GM06990 (cell line): ENCODE data around the gene TUT4.

ENCODE experiments used
- DNase-seq: peaks from one replicate; pipeline ENCODE4 v3.0.0-alpha.2; 2011; ENCODE audit not compliant: insufficient read length; ENCODE audit errors: extremely low read depth
- H3K27me3 ChIP-seq: replicated peaks from 2 replicates; pipeline ENCODE4 v1.6.0; 2011; ENCODE audit warnings: low read length; ENCODE audit not compliant: control insufficient read depth, insufficient read depth
- H3K36me3 ChIP-seq: 2 replicates; pipeline ENCODE4 v1.5.1; 2011; ENCODE audit warnings: low read length; ENCODE audit not compliant: control insufficient read depth, insufficient read depth
- H3K4me3 ChIP-seq: replicated peaks from 2 replicates; pipeline ENCODE4 v1.5.1; 2011; ENCODE audit warnings: low read depth, mild to moderate bottlenecking, control low read depth, low read length
- TF ChIP-seq, protein P1 (sequence below): IDR thresholded peaks from 2 replicates; pipeline ENCODE4 v1.5.1; 2011; ENCODE audit warnings: low read length, control low read depth, mild to moderate bottlenecking, inconsistent platforms; ENCODE audit not compliant: insufficient read depth, poor library complexity, severe bottlenecking

TUT4 gene

DNA sequence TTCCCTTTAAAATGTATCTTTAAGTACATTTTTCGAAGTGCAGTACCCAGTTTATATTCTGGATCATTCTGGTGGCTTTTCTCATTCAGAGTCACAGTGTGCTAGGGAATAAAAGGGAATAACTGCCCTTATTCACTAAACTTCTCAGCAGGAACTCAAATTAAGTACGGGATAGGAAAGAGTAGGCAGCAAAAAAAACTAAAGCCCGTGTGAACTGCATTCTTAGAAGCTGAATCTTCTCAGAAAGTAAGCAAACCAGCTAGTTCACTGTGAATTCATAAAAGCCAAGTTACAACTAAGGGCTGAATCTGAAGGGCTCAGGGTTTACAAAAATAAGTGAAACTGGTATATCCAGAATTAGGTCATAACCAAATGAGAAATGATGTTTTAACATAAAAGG, 126.5 kb downstream of the TUT4 start:
- Histone ChIP-seq H3K27me3 (no peaks in the 10 kb centered on the region), H3K36me3 (peaks cover 4% of the 10 kb centered on the region), H3K4me3 (no peak overlapping the region)
- TF ChIP-seq, protein P1, sequence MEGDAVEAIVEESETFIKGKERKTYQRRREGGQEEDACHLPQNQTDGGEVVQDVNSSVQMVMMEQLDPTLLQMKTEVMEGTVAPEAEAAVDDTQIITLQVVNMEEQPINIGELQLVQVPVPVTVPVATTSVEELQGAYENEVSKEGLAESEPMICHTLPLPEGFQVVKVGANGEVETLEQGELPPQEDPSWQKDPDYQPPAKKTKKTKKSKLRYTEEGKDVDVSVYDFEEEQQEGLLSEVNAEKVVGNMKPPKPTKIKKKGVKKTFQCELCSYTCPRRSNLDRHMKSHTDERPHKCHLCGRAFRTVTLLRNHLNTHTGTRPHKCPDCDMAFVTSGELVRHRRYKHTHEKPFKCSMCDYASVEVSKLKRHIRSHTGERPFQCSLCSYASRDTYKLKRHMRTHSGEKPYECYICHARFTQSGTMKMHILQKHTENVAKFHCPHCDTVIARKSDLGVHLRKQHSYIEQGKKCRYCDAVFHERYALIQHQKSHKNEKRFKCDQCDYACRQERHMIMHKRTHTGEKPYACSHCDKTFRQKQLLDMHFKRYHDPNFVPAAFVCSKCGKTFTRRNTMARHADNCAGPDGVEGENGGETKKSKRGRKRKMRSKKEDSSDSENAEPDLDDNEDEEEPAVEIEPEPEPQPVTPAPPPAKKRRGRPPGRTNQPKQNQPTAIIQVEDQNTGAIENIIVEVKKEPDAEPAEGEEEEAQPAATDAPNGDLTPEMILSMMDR, result no peak
- DNase-seq, result no peak

- no peak for DNase-seq
- no peak overlapping the region for H3K4me3 ChIP-seq
- TF ChIP-seq, protein P1, result no peak
- no peaks in the 10 kb centered on the region for H3K27me3 ChIP-seq
- no peaks in the 10 kb centered on the region; the same call in 1 of the 2 replicates for H3K36me3 ChIP-seq
Observed at GRCh38 chr1:52424813-52425212, 128.1 kb downstream of the TUT4 start.

DNA sequence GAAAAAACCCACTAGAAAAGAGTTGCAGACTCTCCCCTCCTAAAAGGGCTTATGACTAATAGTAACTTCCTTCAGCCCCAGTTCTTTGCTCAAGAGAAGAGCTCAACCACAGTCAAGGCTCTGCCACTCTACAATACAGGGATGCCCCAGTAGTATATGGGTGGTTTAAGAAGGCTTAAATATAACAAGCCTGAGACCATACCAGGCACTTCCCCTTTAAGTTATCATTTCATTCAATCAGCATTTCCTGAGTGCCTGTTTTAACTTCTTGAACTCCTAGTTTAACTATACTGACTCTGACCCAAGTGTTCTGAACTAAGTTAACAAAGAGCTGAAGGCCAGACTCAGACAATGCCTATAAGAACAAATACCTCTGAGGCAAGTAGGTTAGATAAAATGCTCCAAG, 128.7 kb downstream of the TUT4 start:
- Histone ChIP-seq H3K36me3 (no peaks in the 10 kb centered on the region; the same call in 1 of the 2 replicates), H3K4me3 (no peak overlapping the region), H3K27me3 (no peaks in the 10 kb centered on the region)
- TF ChIP-seq, protein P1, result no peak
- DNase-seq, result no peak

GRCh38 chr1:52423771-52424170, 129.1 kb downstream of the TUT4 start:
- no peaks in the 10 kb centered on the region; the same call in 1 of the 2 replicates for H3K36me3 ChIP-seq
- DNase-seq, result no peak
- H3K27me3 ChIP-seq, result no peaks in the 10 kb centered on the region
- no peak overlapping the region for H3K4me3 ChIP-seq
- TF ChIP-seq, protein P1, result no peak

- TF ChIP-seq, protein P1, result no peak
- Histone ChIP-seq H3K27me3 (no peaks in the 10 kb centered on the region), H3K4me3 (no peak overlapping the region), H3K36me3 (no peaks in the 10 kb centered on the region; the same call in 1 of the 2 replicates)
- no peak for DNase-seq
Observed at GRCh38 chr1:52423055-52423454, 129.8 kb downstream of the TUT4 start.

- Histone ChIP-seq H3K4me3 (no peak overlapping the region), H3K27me3 (no peaks in the 10 kb centered on the region), H3K36me3 (peaks cover 9% of the 10 kb centered on the region)
- DNase-seq, result no peak
- TF ChIP-seq, protein P1, result no peak
Observed at GRCh38 chr1:52420713-52421112, 132.2 kb downstream of the TUT4 start.
